Measurements from ENCODE around the gene NCOA3.

NCOA3 gene

GRCh38 chr20:47583551-47583950 lies 81.9 kb downstream of the NCOA3 start:
- no peaks in the 10 kb centered on the region for H3K27me3 ChIP-seq (ENCODE audit: control insufficient read depth in 1 of 2, insufficient read depth in 1 of 2, low read length in 2 of 2)
- peaks cover 4% of the 10 kb centered on the region for H3K4me1 ChIP-seq (ENCODE audit: control insufficient read depth, insufficient read depth, low read depth, low read length)
- H3K27ac ChIP-seq (ENCODE audit: low read length, poor library complexity, severe bottlenecking), result no peak overlapping the region
- no peak overlapping the region for H3K9ac ChIP-seq (ENCODE audit: low read length)
- H2BK15ac ChIP-seq (ENCODE audit: low read depth, poor library complexity, severe bottlenecking), result no peak overlapping the region
- 100% methylated on average over 2 of the region's 2 CpGs for WGBS
- no peak overlapping the region for H3K18ac ChIP-seq (ENCODE audit: low read depth in 1 of 2, low read length in 2 of 2)
- no peaks in the 10 kb centered on the region for H3K9me3 ChIP-seq (ENCODE audit: control insufficient read depth, low read length)
- no peak overlapping the region for H2AK5ac ChIP-seq (ENCODE audit: low read length, severe bottlenecking)
- no peak overlapping the region for H3K14ac ChIP-seq (ENCODE audit: low read length in 2 of 2)
- H4K91ac ChIP-seq (ENCODE audit: low read length), result no peak overlapping the region
- DNase-seq, result no peak
- H2BK120ac ChIP-seq (ENCODE audit: low read depth, low read length), result no peak overlapping the region
- peaks cover 29% of the 10 kb centered on the region for H3K79me1 ChIP-seq (replicated peaks; ENCODE audit: low read length, poor library complexity, severe bottlenecking)
- no peak overlapping the region for H2AFZ ChIP-seq (ENCODE audit: low read depth, low read length)
- H3K4me3 ChIP-seq (ENCODE audit: insufficient read depth in 1 of 2, low read depth in 1 of 2, low read length in 2 of 2), result no peak overlapping the region
- H2BK12ac ChIP-seq (ENCODE audit: low read length in 2 of 2), result no peak overlapping the region
- peaks cover 3 to 28% of the 10 kb centered on the region in 2 experiments for H3K36me3 ChIP-seq (ENCODE audit: control insufficient read depth in 1 of 2, insufficient read depth in 2 of 2, low read depth in 1 of 2, low read length in 2 of 2)
- H3K4ac ChIP-seq (ENCODE audit: low read depth in 1 of 2, low read length in 2 of 2), result no peak overlapping the region
- no peak overlapping the region for H4K8ac ChIP-seq (ENCODE audit: low read length)
- no peak overlapping the region for H3K23ac ChIP-seq (ENCODE audit: low read length in 2 of 2)
- H3K4me2 ChIP-seq (ENCODE audit: low read length, poor library complexity, severe bottlenecking), result no peak overlapping the region
- H2BK5ac ChIP-seq (ENCODE audit: low read depth, low read length, poor library complexity, severe bottlenecking), result no peak overlapping the region

DNA sequence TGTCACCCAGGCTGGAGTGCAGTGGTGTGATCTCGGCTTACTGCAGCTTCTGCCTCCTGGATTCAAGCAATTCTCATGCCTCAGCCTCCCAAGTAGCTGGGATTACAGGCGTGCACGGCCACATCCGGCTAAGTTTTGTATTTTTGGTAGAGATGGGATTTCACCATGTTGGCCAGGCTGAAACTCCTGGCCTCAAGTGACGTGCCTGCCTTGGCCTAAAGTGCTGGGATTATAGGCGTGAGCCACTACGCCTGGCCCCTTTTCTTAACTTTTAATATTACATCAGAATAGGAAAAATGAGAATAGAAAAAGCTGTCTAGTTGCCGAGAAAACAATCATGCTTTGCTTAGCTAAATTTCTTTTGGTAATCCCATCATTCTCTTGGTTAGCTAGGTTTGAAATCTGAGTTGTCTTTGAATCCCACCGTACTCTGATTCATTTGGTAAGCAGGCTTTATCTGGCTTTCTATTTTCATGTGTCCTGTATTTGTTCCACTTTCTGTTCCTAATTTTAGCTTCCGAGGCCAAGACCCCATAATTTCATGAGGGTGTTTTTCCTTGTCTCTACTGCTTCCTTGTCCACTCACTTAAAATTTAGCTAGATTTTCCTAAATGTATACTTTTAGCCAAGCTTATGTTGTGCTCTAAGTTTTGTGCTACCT lies 83.5 kb downstream of the NCOA3 start:
- no peak overlapping the region for H3K27ac ChIP-seq (ENCODE audit: low read length, poor library complexity, severe bottlenecking)
- no peak overlapping the region for H2BK5ac ChIP-seq (ENCODE audit: low read depth, low read length, poor library complexity, severe bottlenecking)
- no peak overlapping the region for H3K4me3 ChIP-seq (ENCODE audit: insufficient read depth in 1 of 2, low read depth in 1 of 2, low read length in 2 of 2)
- H4K8ac ChIP-seq (ENCODE audit: low read length), result no peak overlapping the region
- peak overlapping the region; percentile 45 for H3K9ac ChIP-seq (ENCODE audit: low read length)
- peaks cover 25% of the 10 kb centered on the region for H3K79me1 ChIP-seq (replicated peaks; ENCODE audit: low read length, poor library complexity, severe bottlenecking)
- no peak overlapping the region for H3K23ac ChIP-seq (ENCODE audit: low read length in 2 of 2)
- no peak for DNase-seq
- H2BK15ac ChIP-seq (ENCODE audit: low read depth, poor library complexity, severe bottlenecking), result no peak overlapping the region
- H3K27me3 ChIP-seq (ENCODE audit: control insufficient read depth in 1 of 2, insufficient read depth in 1 of 2, low read length in 2 of 2), result no peaks in the 10 kb centered on the region
- H3K18ac ChIP-seq (ENCODE audit: low read depth in 1 of 2, low read length in 2 of 2), result no peak overlapping the region
- no peak overlapping the region for H3K4ac ChIP-seq (ENCODE audit: low read depth in 1 of 2, low read length in 2 of 2)
- no peaks in the 10 kb centered on the region for H3K9me3 ChIP-seq (ENCODE audit: control insufficient read depth, low read length)
- no peak overlapping the region for H3K14ac ChIP-seq (ENCODE audit: low read length in 2 of 2)
- no peak overlapping the region for H2AFZ ChIP-seq (ENCODE audit: low read depth, low read length)
- no peak overlapping the region for H3K4me2 ChIP-seq (ENCODE audit: low read length, poor library complexity, severe bottlenecking)
- H3K36me3 ChIP-seq (ENCODE audit: control insufficient read depth in 1 of 2, insufficient read depth in 2 of 2, low read depth in 1 of 2, low read length in 2 of 2), result peaks cover 3 to 30% of the 10 kb centered on the region in 2 experiments
- no peak overlapping the region for H2BK12ac ChIP-seq (ENCODE audit: low read length in 2 of 2)
- 96% methylated on average over 6 of the region's 10 CpGs for WGBS
- no peak overlapping the region for H4K91ac ChIP-seq (ENCODE audit: low read length)
- no peak overlapping the region for H2BK120ac ChIP-seq (ENCODE audit: low read depth, low read length)
- H2AK5ac ChIP-seq (ENCODE audit: low read length, severe bottlenecking), result no peak overlapping the region
- peaks cover 3% of the 10 kb centered on the region for H3K4me1 ChIP-seq (ENCODE audit: control insufficient read depth, insufficient read depth, low read depth, low read length)

- Histone ChIP-seq H4K8ac (ENCODE audit: low read length) (no peak overlapping the region), H3K27me3 (ENCODE audit: control insufficient read depth in 1 of 2, insufficient read depth in 1 of 2, low read length in 2 of 2) (no peaks in the 10 kb centered on the region), H3K4me3 (ENCODE audit: insufficient read depth in 1 of 2, low read depth in 1 of 2, low read length in 2 of 2) (no peak overlapping the region), H2AFZ (ENCODE audit: low read depth, low read length) (no peak overlapping the region), H3K9ac (ENCODE audit: low read length) (no peak overlapping the region), H3K4me1 (ENCODE audit: control insufficient read depth, insufficient read depth, low read depth, low read length) (peaks cover 3% of the 10 kb centered on the region), H2BK5ac (ENCODE audit: low read depth, low read length, poor library complexity, severe bottlenecking) (no peak overlapping the region), H3K9me3 (ENCODE audit: control insufficient read depth, low read length) (no peaks in the 10 kb centered on the region), H3K27ac (ENCODE audit: low read length, poor library complexity, severe bottlenecking) (no peak overlapping the region), H3K18ac (ENCODE audit: low read depth in 1 of 2, low read length in 2 of 2) (no peak overlapping the region), H3K36me3 (ENCODE audit: control insufficient read depth in 1 of 2, insufficient read depth in 2 of 2, low read depth in 1 of 2, low read length in 2 of 2) (peaks cover 7 to 34% of the 10 kb centered on the region in 2 experiments), H3K4ac (ENCODE audit: low read depth in 1 of 2, low read length in 2 of 2) (no peak overlapping the region), H2BK15ac (ENCODE audit: low read depth, poor library complexity, severe bottlenecking) (no peak overlapping the region), H4K91ac (ENCODE audit: low read length) (no peak overlapping the region), H2AK5ac (ENCODE audit: low read length, severe bottlenecking) (no peak overlapping the region), H3K79me1 (replicated peaks; ENCODE audit: low read length, poor library complexity, severe bottlenecking) (peaks cover 25% of the 10 kb centered on the region), H3K14ac (ENCODE audit: low read length in 2 of 2) (no peak overlapping the region), H3K4me2 (ENCODE audit: low read length, poor library complexity, severe bottlenecking) (no peak overlapping the region), H2BK12ac (ENCODE audit: low read length in 2 of 2) (no peak overlapping the region), H3K23ac (ENCODE audit: low read length in 2 of 2) (no peak overlapping the region), H2BK120ac (ENCODE audit: low read depth, low read length) (no peak overlapping the region)
- WGBS, result 98% methylated on average over 3 of the region's 6 CpGs
- no peak for DNase-seq
These were observed 85.1 kb downstream of the NCOA3 start for GRCh38 chr20:47586649-47587294.

DNA sequence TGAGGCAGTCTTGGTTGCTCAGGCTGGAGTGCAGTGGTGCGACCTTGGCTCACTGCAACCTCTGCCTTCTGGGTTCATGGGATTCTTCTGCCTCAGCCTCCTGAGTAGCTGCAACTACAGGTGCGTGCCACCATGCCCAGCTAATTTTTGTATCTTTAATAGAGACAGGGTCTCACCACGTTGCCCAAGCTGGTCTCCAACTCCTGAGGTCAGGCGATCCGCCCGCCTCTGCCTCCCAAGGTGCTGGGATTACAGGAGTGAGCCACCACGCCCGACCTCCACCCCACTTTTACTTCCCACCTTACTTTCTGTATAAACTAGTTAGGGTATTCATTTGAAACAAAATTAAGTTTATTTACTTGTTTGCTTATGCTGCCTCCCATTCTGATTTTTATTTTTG lies 86.5 kb downstream of the NCOA3 start:
- no peak overlapping the region for H3K9ac ChIP-seq (ENCODE audit: low read length)

More for the DNA sequence above, 86.5 kb downstream of the NCOA3 start:
- peaks cover 4% of the 10 kb centered on the region for H3K4me1 ChIP-seq (ENCODE audit: control insufficient read depth, insufficient read depth, low read depth, low read length)
- peaks cover 7 to 34% of the 10 kb centered on the region in 2 experiments for H3K36me3 ChIP-seq (ENCODE audit: control insufficient read depth in 1 of 2, insufficient read depth in 2 of 2, low read depth in 1 of 2, low read length in 2 of 2)
- no peak overlapping the region for H2BK15ac ChIP-seq (ENCODE audit: low read depth, poor library complexity, severe bottlenecking)
- peaks cover 18% of the 10 kb centered on the region for H3K79me1 ChIP-seq (replicated peaks; ENCODE audit: low read length, poor library complexity, severe bottlenecking)
- H3K23ac ChIP-seq (ENCODE audit: low read length in 2 of 2), result no peak overlapping the region
- H3K4ac ChIP-seq (ENCODE audit: low read depth in 1 of 2, low read length in 2 of 2), result no peak overlapping the region
- H3K14ac ChIP-seq (ENCODE audit: low read length in 2 of 2), result no peak overlapping the region
- H4K91ac ChIP-seq (ENCODE audit: low read length), result no peak overlapping the region
- 87% methylated on average over 3 of the region's 8 CpGs for WGBS
- no peak for DNase-seq
- no peak overlapping the region for H3K4me3 ChIP-seq (ENCODE audit: insufficient read depth in 1 of 2, low read depth in 1 of 2, low read length in 2 of 2)
- no peak overlapping the region for H3K18ac ChIP-seq (ENCODE audit: low read depth in 1 of 2, low read length in 2 of 2)
- H3K4me2 ChIP-seq (ENCODE audit: low read length, poor library complexity, severe bottlenecking), result no peak overlapping the region
- H3K27me3 ChIP-seq (ENCODE audit: control insufficient read depth in 1 of 2, insufficient read depth in 1 of 2, low read length in 2 of 2), result no peaks in the 10 kb centered on the region
- H2BK12ac ChIP-seq (ENCODE audit: low read length in 2 of 2), result no peak overlapping the region
- H4K8ac ChIP-seq (ENCODE audit: low read length), result no peak overlapping the region
- no peak overlapping the region for H3K27ac ChIP-seq (ENCODE audit: low read length, poor library complexity, severe bottlenecking)
- no peak overlapping the region for H2AFZ ChIP-seq (ENCODE audit: low read depth, low read length)
- no peak overlapping the region for H2AK5ac ChIP-seq (ENCODE audit: low read length, severe bottlenecking)
- no peaks in the 10 kb centered on the region for H3K9me3 ChIP-seq (ENCODE audit: control insufficient read depth, low read length)
- no peak overlapping the region for H2BK120ac ChIP-seq (ENCODE audit: low read depth, low read length)
- no peak overlapping the region for H2BK5ac ChIP-seq (ENCODE audit: low read depth, low read length, poor library complexity, severe bottlenecking)

Data from mesenchymal stem cell (in vitro differentiated cells and primary cell).